ENCODE data around the gene HOXA13. TPM values are rescaled to one million over a fixed set of nuclear protein-coding genes. Genes with fewer than 3 reads are reported as not detected.

HOXA13 gene
- total RNA-seq, 4 donors from 2014 or later = not detected

- no peak for TF ChIP-seq POLR2A (IDR thresholded peaks at IDR 0.05)
- TF ChIP-seq CTCF (IDR thresholded peaks at IDR 0.05) = no peak
- H3K27me3 ChIP-seq = no peaks in the 10 kb centered on the region
- H3K9me3 ChIP-seq = peaks cover 0 to 7% (median 0%) of the 10 kb centered on the region in 4 donors
- H3K27ac ChIP-seq = peak overlapping the region; percentile 71 to 96 (median 86)
- DNase-seq = no peak
- peak overlapping the region; percentile 42 to 75 (median 54) for H3K4me3 ChIP-seq
- H3K4me1 ChIP-seq = peaks cover 0 to 59% (median 15%) of the 10 kb centered on the region in 4 donors
- H3K36me3 ChIP-seq = no peaks in the 10 kb centered on the region
These were observed 47.0 kb downstream of the HOXA13 start for GRCh38 chr7:27152816-27153442.

- peaks cover 0 to 52% (median 18%) of the 10 kb centered on the region in 4 donors for H3K4me1 ChIP-seq
- DNase-seq = peak; percentile 16 to 85 (median 84)
These were observed 47.7 kb downstream of the HOXA13 start, which contains the start of gene HOXA3 for GRCh38 chr7:27151931-27152815. Gene HOXA3 (minus strand): TSS chr7:27152583. CDS start chr7:27110640, 41,943 bp downstream.

GRCh38 chr7:27151341-27151930 lies 48.5 kb downstream of the HOXA13 start:
- H3K4me1 ChIP-seq = peaks cover 0 to 58% (median 18%) of the 10 kb centered on the region in 4 donors
- H3K4me3 ChIP-seq = peak overlapping the region; percentile 42 to 75 (median 54)
- no peak for DNase-seq
- no peaks in the 10 kb centered on the region for H3K36me3 ChIP-seq
- peak overlapping the region; percentile 71 to 96 (median 86) for H3K27ac ChIP-seq
- no peaks in the 10 kb centered on the region for H3K9me3 ChIP-seq
- H3K27me3 ChIP-seq = no peaks in the 10 kb centered on the region
- TF ChIP-seq CTCF (IDR thresholded peaks at IDR 0.05) (no peak), POLR2A (IDR thresholded peaks at IDR 0.05) (no peak)

More at GRCh38 chr7:27151931-27152815, 47.7 kb downstream of the HOXA13 start, which contains the start of gene HOXA3:
- H3K4me3 ChIP-seq = peak within 1 kb of the TSS; percentile 42 to 75 (median 54)
- TF ChIP-seq CTCF (IDR thresholded peaks at IDR 0.05) = no peak
- TF ChIP-seq POLR2A (IDR thresholded peaks at IDR 0.05) = peak; percentile 88 to 92
- no peaks in the 10 kb centered on the region for H3K27me3 ChIP-seq
- H3K9me3 ChIP-seq = peaks cover 0 to 2% (median 0%) of the 10 kb centered on the region in 4 donors
- no peaks in the 10 kb centered on the region for H3K36me3 ChIP-seq
- H3K27ac ChIP-seq = peak within 1 kb of the TSS; percentile 71 to 96 (median 86)

GRCh38 chr7:27150568-27151340 lies 49.1 kb downstream of the HOXA13 start:
- DNase-seq = peak; percentile 58 to 90 (median 89)
- Histone ChIP-seq H3K4me3 (peak overlapping the region; percentile 42 to 75 (median 54)), H3K27me3 (no peaks in the 10 kb centered on the region), H3K4me1 (peaks cover 0 to 60% (median 16%) of the 10 kb centered on the region in 4 donors), H3K36me3 (no peaks in the 10 kb centered on the region), H3K27ac (peak overlapping the region; percentile 71 to 96 (median 86)), H3K9me3 (no peaks in the 10 kb centered on the region)
- TF ChIP-seq POLR2A (IDR thresholded peaks at IDR 0.05) (peak; percentile 87 to 96), CTCF (IDR thresholded peaks at IDR 0.05) (peak; percentile 59 to 96 (median 92))

Data from Peyer's patch (tissue), 4 donors.